Activated CD4-positive, alpha-beta T cell treated with anti-CD3 and anti-CD28 coated beads, Interleukin-2, amount 10 ng/mL, durations not matched to agents 7 days and 5 days (primary cell): Measurements from ENCODE around the gene GCNA. TPM values are rescaled to one million over a fixed set of nuclear protein-coding genes. Genes with fewer than 3 reads are reported as not detected.

Source experiments
- CTCF ChIA-PET: fragments of 350-600 bp; sonication (Branson Sonifier 250); formaldehyde crosslinking; loops from one replicate; lab custom pipeline; 2021; ENCODE audit warnings: antibody characterized with exemption; lab: Charles Lee
- POLR2A ChIA-PET: fragments of 350-600 bp; sonication (Branson Sonifier 250); formaldehyde crosslinking; loops from one replicate; lab custom pipeline; 2021; ENCODE audit warnings: antibody characterized with exemption; lab: Charles Lee
- DNase-seq: peaks from one replicate; pipeline ENCODE4 v3.0.0-alpha.2; 2020
- H3K27ac Mint-ChIP-seq: one replicate; pipeline ENCODE4 v1.8.0; 2021; ENCODE audit warnings: mild to moderate bottlenecking, moderate library complexity, mixed read lengths
- H3K27me3 Mint-ChIP-seq: one replicate; pipeline ENCODE4 v1.8.0; 2021; ENCODE audit warnings: mixed read lengths
- H3K36me3 Mint-ChIP-seq: one replicate; pipeline ENCODE4 v1.8.0; 2021; ENCODE audit warnings: low read depth, mixed read lengths
- H3K4me1 Mint-ChIP-seq: one replicate; pipeline ENCODE4 v1.8.0; 2021; ENCODE audit warnings: mixed read lengths
- H3K4me3 Mint-ChIP-seq: one replicate; pipeline ENCODE4 v1.8.0; 2021; ENCODE audit warnings: mild to moderate bottlenecking, moderate library complexity, mixed read lengths
- H3K9me3 Mint-ChIP-seq: one replicate; pipeline ENCODE4 v1.8.0; 2021; ENCODE audit warnings: mixed read lengths
- total RNA-seq, 2 experiments: library from RNA; stranded (reverse); gene quantifications; one replicate each; pipeline ENCODE4 v1.2.3, GENCODE V29; 2021

Gene GCNA, protein sequence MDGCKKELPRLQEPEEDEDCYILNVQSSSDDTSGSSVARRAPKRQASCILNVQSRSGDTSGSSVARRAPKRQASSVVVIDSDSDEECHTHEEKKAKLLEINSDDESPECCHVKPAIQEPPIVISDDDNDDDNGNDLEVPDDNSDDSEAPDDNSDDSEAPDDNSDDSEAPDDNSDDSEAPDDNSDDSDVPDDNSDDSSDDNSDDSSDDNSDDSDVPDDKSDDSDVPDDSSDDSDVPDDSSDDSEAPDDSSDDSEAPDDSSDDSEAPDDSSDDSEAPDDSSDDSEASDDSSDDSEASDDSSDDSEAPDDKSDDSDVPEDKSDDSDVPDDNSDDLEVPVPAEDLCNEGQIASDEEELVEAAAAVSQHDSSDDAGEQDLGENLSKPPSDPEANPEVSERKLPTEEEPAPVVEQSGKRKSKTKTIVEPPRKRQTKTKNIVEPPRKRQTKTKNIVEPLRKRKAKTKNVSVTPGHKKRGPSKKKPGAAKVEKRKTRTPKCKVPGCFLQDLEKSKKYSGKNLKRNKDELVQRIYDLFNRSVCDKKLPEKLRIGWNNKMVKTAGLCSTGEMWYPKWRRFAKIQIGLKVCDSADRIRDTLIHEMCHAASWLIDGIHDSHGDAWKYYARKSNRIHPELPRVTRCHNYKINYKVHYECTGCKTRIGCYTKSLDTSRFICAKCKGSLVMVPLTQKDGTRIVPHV
- 1 to 10 TPM; 4.7 to 5.9 TPM for total RNA-seq

DNA sequence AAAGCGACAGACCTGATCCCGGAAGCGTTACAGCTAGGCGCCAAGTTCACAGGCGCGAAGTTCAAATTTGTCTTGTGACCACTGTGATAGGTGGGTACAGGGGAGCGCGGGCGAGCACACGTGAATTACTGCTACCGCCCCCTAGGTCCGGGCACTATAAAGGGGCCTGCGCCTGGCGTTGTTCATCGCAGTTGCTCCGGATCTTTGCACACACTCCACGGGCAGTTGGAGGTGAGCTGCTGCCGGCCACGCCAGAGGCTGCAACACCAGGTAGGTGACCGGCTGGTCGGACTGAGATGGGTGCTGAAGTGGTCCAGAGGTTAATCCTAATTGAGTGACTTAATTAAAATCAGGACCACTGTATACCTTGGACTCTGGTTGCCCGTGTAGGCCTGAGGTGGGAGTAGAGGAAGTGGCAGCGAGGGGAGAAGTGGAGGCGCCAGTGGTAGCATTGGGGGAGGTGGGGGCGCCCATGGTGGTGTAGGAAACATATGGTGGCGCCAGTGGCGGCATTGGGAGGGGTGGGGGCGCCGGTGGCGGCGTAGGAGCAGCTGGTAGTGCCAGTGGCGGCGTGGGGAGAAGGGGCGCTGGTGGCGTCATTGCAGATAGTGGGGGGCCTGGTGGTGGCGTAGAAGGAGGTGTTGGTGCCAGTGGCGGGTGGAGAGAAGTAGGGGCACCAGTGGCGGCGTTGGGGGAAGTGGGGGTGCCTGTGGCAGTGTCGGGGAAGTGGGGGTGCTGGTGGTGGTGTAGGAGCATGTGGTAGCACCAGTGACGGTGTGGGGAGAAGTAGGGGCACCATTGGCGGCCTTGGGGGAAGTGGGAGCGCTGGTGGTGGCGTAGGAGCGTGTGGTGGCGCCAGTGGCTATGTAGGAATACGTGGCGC is at the start of gene GCNA:
Gene GCNA (plus strand): TSS at position 185 of the 883 bp plus-strand sequence. CDS start 2,385 bp downstream, outside the sequence.
- DNase-seq: no peak
- CTCF ChIA-PET: no interaction called here
- Mint-ChIP-seq H3K27me3 (no peaks in the 10 kb centered on the region), H3K9me3 (no peaks in the 10 kb centered on the region), H3K4me1 (no peaks in the 10 kb centered on the region), H3K36me3 (peaks cover 32% of the 10 kb centered on the region), H3K27ac (no peak within 1 kb of the TSS), H3K4me3 (no peak within 1 kb of the TSS)
- POLR2A ChIA-PET: no interaction called here

DNA sequence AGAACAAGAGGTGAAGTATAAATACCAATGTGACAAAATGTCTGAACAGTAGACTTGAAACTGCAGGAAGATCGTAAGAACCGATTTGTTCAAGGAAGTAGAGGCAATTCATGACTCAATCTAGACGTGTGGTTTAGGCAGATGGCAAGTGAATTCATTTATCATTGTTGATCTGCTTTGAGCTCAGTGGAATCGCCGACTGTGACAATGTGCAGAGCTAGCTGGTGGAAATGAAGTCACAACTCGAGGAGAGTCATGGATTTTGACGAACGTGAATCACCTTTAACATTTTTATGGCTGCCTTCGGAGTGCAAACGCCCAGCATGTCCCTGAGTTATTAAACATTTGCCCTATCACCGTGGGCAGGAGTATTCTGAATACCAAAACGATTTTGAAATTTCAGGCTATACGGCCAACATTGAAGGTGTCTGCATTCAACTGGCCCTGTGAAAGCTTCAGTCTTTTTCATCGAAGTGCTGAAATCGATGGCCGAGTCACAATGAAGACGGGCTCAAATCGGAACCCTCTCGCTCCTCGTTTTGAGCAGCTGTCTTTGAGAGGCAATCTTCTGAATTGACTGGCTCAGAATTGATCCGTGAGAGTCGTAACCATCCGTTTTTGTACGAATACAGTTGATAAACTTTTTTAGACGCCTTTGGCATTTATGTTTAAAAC is 46.0 kb upstream of the GCNA start:
- ChIA-PET POLR2A (interaction anchor here (0.6 kb wide), 3 partner anchors 57 to 414 kb away, joined by 4 to 8 read pairs (median 6); partner anchors contain the start of genes CXCR3 and MED12), CTCF (interaction anchor here (1.0 to 1.7 kb wide), 2 partner anchors 22 to 39 kb away, joined by 3 to 4 read pairs; no protein-coding TSS in a partner anchor)
- H3K36me3 Mint-ChIP-seq: peaks cover 26% of the 10 kb centered on the region
- no peaks in the 10 kb centered on the region for H3K27me3 Mint-ChIP-seq
- no peaks in the 10 kb centered on the region for H3K9me3 Mint-ChIP-seq
- DNase-seq: peak; percentile 69
- peaks cover 20% of the 10 kb centered on the region for H3K4me1 Mint-ChIP-seq
- peak overlapping the region; percentile 85 for H3K4me3 Mint-ChIP-seq
- H3K27ac Mint-ChIP-seq: peak overlapping the region; percentile 100

- POLR2A ChIA-PET: interaction anchor here (0.6 kb wide), 2 partner anchors 56 to 85 kb away, joined by 6 to 8 read pairs; partner anchors contain the start of gene CXCR3
- Mint-ChIP-seq H3K27me3 (no peaks in the 10 kb centered on the region), H3K9me3 (no peaks in the 10 kb centered on the region), H3K4me1 (peaks cover 23% of the 10 kb centered on the region), H3K36me3 (peaks cover 31% of the 10 kb centered on the region), H3K27ac (peak within 1 kb of the TSS; percentile 100), H3K4me3 (peak within 1 kb of the TSS; percentile 85)
- CTCF ChIA-PET: interaction anchor here (0.6 to 1.7 kb wide), 4 partner anchors 19 to 66 kb away, joined by 3 to 4 read pairs (median 3); no protein-coding TSS in a partner anchor
- DNase-seq: peak; percentile 95
Observed at GRCh38 chrX:71532753-71533425, 45.3 kb upstream of the GCNA start, which contains the start of gene OGT. Gene OGT (plus strand): TSS chrX:71533104. CDS start chrX:71533300, 196 bp downstream.

- H3K9me3 Mint-ChIP-seq: no peaks in the 10 kb centered on the region
- ChIA-PET CTCF (interaction anchor here (0.6 to 1.0 kb wide), 3 partner anchors 19 to 82 kb away, joined by 3 to 4 read pairs (median 3); no protein-coding TSS in a partner anchor), POLR2A (no interaction called here)
- no peak for DNase-seq
- peaks cover 28% of the 10 kb centered on the region for H3K4me1 Mint-ChIP-seq
- H3K36me3 Mint-ChIP-seq: peaks cover 35% of the 10 kb centered on the region
- H3K27me3 Mint-ChIP-seq: no peaks in the 10 kb centered on the region
- peak overlapping the region; percentile 85 for H3K4me3 Mint-ChIP-seq
- peak overlapping the region; percentile 100 for H3K27ac Mint-ChIP-seq
Observed at GRCh38 chrX:71533516-71533850, 44.8 kb upstream of the GCNA start.

DNA sequence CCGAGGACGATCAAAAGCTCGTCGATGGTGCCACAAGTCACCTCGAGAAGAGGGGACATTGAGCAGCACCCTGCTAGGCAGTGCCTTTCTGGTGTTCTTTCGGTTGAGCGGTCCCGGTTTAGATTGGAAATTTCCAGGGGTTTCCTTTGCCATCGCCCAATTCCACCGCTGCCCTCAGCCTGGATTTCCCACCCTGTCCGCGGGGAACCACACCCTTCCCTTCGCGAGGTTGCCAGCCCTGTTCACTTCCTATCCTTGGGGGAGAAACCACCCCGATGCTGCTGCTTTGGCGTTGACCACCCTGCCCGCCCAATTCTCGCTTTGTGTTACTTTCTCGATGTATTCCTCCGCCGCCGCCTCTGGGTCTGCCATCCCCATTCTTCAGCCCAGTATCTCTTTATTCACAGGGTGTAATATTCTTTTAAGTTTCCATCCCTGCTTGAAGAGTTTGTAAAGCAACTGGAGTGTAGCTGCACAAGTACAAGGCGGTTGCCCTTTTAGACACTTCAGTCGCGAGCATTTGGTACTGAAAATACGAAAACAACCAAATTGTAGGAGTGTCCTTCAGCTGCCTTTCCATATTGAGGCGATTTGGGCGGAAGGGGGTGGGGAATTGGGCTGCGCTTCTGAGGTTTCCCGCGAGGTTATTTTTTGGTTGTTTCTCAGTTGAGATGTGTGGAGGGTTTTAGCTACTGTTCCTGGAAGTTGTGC is 44.2 kb upstream of the GCNA start:
- CTCF ChIA-PET: interaction anchor here (0.7 to 1.3 kb wide), 4 partner anchors 10 to 81 kb away, joined by 3 to 6 read pairs (median 4); no protein-coding TSS in a partner anchor
- peak; percentile 75 for DNase-seq
- Mint-ChIP-seq H3K9me3 (no peaks in the 10 kb centered on the region), H3K36me3 (peaks cover 39% of the 10 kb centered on the region), H3K27ac (peak overlapping the region; percentile 100), H3K4me3 (peak overlapping the region; percentile 85), H3K4me1 (peaks cover 29% of the 10 kb centered on the region), H3K27me3 (no peaks in the 10 kb centered on the region)
- POLR2A ChIA-PET: interaction anchor here (0.9 kb wide), 1 partner anchor 251 kb away, joined by 5 read pairs; the partner anchor contains the start of gene NONO

DNA sequence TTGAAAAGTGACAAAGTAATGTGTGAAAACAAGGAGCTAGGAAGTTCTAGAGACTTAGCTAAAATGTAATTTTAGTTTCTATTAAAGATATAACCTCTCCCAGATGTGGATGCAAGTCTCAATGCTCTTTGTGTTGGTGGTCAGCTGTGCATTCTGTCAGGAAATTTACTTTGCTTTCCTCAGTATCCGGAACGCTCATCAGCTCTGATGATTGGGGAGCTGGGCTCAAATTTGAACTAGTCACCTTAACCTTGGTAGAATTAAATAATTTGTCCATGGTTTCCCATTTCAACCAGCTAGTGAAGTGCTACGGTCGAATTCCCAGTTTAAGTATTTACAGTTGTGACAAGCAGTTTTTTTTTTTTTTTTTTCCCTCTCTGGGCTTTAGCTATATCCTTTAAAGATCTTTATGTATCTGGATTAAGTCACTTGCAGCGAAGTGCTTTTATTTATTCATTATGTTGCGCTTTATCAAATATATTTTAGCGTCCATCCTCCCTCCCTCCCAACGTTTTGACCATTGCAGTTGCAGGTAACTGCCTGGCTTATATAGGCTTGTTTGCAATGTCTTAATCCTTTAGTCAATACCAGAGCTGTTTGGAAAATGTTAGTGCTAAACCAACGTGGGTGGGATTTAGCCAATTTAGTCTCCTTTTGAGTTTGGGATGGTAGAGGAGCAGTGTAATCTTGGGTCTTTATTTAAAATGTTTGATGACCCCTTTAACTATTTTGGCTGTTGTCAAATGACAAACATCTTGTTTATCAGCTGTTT is 43.3 kb upstream of the GCNA start:
- ChIA-PET CTCF (interaction anchor here (0.6 to 1.3 kb wide), 4 partner anchors 9 to 80 kb away, joined by 3 to 6 read pairs (median 4); no protein-coding TSS in a partner anchor), POLR2A (interaction anchor here (0.9 kb wide), 1 partner anchor 252 kb away, joined by 5 read pairs; the partner anchor contains the start of gene NONO)
- H3K36me3 Mint-ChIP-seq: peaks cover 47% of the 10 kb centered on the region
- DNase-seq: no peak
- H3K4me3 Mint-ChIP-seq: peak overlapping the region; percentile 85
- H3K9me3 Mint-ChIP-seq: no peaks in the 10 kb centered on the region
- peak overlapping the region; percentile 100 for H3K27ac Mint-ChIP-seq
- H3K4me1 Mint-ChIP-seq: peaks cover 36% of the 10 kb centered on the region
- H3K27me3 Mint-ChIP-seq: no peaks in the 10 kb centered on the region

GRCh38 chrX:71536285-71536684 is 42.0 kb upstream of the GCNA start:
- H3K27me3 Mint-ChIP-seq: no peaks in the 10 kb centered on the region
- H3K9me3 Mint-ChIP-seq: no peaks in the 10 kb centered on the region
- peak; percentile 20 for DNase-seq
- peaks cover 36% of the 10 kb centered on the region for H3K4me1 Mint-ChIP-seq
- peaks cover 56% of the 10 kb centered on the region for H3K36me3 Mint-ChIP-seq
- peak overlapping the region; percentile 71 for H3K27ac Mint-ChIP-seq
- POLR2A ChIA-PET: no interaction called here
- CTCF ChIA-PET: no interaction called here
- H3K4me3 Mint-ChIP-seq: peak overlapping the region; percentile 85

- Mint-ChIP-seq H3K4me3 (peak overlapping the region; percentile 85), H3K27ac (peak overlapping the region; percentile 46), H3K4me1 (peaks cover 42% of the 10 kb centered on the region), H3K9me3 (no peaks in the 10 kb centered on the region), H3K36me3 (peaks cover 70% of the 10 kb centered on the region), H3K27me3 (no peaks in the 10 kb centered on the region)
- ChIA-PET POLR2A (no interaction called here), CTCF (no interaction called here)
- DNase-seq: no peak
Observed at GRCh38 chrX:71537743-71538142, 40.5 kb upstream of the GCNA start.

GRCh38 chrX:71540801-71541200 is 37.4 kb upstream of the GCNA start:
- POLR2A ChIA-PET: no interaction called here
- Mint-ChIP-seq H3K9me3 (no peaks in the 10 kb centered on the region), H3K27ac (peak overlapping the region; percentile 83), H3K36me3 (peaks cover 70% of the 10 kb centered on the region), H3K4me1 (peaks cover 58% of the 10 kb centered on the region), H3K27me3 (no peaks in the 10 kb centered on the region), H3K4me3 (peak overlapping the region; percentile 85)
- CTCF ChIA-PET: no interaction called here
- DNase-seq: no peak
